Activated CD4-positive, alpha-beta T cell treated with anti-CD3 and anti-CD28 coated beads, Interleukin-2, Interleukin-4, amounts not matched to agents 100 ng/mL and 50 ng/mL, durations not matched to agents 16 hours and 8 hours (primary cell): ENCODE data around the gene LMBR1.
"Not testable (repeated sequence)": the region's sequence is repeated elsewhere in the genome, so short reads cannot be mapped to it uniquely, and the experiment has no call there.

ENCODE experiments used
- DNase-seq: peaks from one replicate; pipeline ENCODE4 v3.0.0-alpha.2; 2020; ENCODE audit warnings: low spot score

The LMBR1 gene

DNA sequence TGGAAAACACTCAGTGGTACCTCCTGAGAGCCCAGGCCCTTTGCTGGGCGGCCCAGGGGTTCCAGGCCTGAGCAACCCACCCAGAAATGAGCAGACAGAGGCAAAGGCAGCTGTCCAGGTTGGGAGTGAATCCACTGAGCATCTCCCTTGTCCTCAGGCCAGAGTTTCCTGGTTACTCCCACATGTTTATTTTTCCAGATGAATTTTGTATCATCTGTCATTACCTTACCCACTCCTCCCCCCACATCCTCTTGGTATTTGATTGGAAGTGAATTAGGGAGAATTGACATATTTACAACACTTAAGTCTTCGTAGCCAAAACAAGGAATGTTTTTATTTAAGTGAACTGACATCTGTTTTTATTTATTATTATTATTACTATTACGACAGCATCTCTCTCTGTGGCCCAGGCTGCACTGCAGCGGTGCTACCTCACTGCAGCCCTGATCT, 13.2 kb upstream of the LMBR1 start:
- no peak for DNase-seq

GRCh38 chr7:156903232-156903909, 10.4 kb upstream of the LMBR1 start:
- no peak for DNase-seq

GRCh38 chr7:156900093-156900492, 7.1 kb upstream of the LMBR1 start:
- DNase-seq, result not testable (repeated sequence)

GRCh38 chr7:156898938-156899337, 6.0 kb upstream of the LMBR1 start:
- DNase-seq, result no peak

GRCh38 chr7:156897673-156898072, 4.7 kb upstream of the LMBR1 start:
- DNase-seq, result no peak

- DNase-seq, result no peak
These were observed 3.5 kb upstream of the LMBR1 start for GRCh38 chr7:156896388-156897022.

- peak; percentile 51 for DNase-seq
These were observed 2.2 kb upstream of the LMBR1 start for GRCh38 chr7:156895024-156895780.

GRCh38 chr7:156892081-156892800, 742 bp downstream of the LMBR1 start:
- peak; percentile 48 for DNase-seq

DNA sequence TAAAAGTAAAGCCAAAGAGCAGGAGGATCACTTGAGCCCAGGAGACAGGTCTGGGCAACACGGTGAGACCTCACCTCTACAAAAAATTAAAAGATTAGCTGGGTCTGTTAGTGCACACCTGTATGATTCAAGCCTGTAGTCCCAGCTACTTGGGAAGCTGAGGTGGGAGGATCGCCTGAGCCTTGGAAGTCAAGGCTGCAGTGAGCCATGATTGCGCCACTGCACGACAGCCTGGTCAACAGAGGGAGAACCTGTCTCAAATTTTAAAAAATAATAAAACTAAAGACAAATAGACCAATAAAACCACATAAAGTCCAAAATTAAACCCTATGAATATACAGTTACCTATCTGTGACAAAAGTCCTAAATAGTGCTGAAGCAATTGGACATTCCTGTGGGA, 3.2 kb downstream of the LMBR1 start:
- DNase-seq, result no peak

DNA sequence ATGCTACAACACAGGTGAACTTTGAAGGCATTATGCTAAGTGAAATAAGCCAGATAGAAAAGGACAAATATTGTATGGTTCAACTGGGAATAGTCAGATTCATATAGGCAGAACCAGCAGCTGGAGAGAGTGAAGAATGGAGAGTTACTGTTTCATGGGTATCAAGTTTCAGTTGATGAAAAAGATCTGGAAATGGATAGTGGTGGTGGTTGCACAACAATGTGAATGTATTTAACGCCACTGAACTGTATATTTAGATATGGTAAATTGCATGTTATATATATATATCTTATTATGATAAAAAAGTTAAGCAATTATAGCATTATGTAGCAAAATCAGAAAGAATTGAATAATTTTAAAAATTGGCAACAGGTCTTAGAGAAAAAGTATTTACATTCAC, 3.9 kb downstream of the LMBR1 start:
- no peak for DNase-seq

DNA sequence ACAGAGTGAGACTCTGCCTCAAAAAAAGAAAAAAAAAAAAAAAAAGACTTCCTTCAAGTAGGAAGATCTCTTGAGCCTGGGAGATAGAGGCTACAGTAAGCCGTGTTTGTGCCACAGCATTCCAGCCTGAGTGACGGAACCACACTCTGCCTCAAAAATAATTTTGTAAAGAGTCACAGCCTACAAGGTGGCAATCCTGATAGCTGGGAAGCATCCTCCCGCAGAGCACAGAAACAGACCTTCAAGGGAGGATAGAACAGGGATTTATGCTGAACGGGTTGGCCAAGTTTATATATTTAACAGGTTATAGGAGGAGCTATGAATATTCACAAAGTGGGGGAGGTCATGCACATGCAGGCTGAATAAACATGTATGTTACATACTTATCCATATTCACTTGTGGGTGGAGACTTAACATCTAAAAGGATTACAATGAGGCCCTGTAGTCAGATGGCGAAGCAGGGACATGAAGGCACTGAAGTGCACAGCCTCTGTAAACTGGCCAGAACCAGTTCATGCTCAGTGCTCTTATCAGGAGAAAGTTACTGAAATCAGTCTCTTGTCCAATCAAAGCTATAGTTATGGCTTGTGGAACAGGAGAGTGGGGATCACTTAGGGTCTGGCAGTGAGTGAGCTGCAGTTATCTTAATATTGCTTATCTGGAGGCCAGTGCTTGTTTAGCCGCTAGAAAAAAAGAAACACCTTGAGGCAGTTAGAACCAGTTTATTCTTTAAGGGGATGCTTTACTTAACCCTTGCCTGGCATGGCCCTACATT, 6.8 kb downstream of the LMBR1 start:
- no peak for DNase-seq

DNA sequence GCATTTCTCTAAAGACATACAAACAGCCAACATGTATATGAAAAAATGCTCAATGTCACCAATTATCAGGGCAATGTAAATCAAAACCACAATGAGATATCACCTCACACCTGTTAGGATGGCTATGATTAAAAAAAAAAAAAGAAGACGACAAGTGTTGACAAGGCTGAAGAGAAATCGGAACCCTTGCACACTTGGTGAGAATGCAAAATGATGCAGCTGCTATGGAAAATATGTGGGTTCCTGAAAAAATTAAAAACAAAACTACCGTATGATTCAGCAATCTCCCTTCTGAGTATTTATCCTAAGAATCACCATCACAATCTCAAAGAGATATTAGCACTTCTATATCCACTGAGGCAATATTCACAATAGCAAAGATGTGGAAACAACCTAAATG, 11.3 kb downstream of the LMBR1 start:
- DNase-seq, result peak; percentile 49

DNA sequence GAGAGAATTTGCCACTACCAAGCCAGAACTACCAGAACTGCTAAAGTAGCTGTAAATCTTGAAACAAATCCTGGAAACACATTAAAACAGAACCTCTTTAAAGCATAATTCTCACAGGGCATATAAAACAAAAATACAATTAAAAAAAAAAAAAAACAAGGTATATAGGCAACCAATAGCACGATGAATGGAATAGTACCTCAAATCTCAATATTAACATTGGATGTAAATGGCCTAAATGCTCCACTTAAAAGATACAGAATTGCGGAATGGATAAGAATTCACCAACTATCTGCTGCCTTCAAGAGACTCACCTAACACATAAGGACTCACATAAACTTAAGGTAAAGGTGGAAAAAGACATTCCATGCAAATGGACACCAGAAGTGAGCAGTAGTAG, 17.2 kb downstream of the LMBR1 start:
- no peak for DNase-seq

DNA sequence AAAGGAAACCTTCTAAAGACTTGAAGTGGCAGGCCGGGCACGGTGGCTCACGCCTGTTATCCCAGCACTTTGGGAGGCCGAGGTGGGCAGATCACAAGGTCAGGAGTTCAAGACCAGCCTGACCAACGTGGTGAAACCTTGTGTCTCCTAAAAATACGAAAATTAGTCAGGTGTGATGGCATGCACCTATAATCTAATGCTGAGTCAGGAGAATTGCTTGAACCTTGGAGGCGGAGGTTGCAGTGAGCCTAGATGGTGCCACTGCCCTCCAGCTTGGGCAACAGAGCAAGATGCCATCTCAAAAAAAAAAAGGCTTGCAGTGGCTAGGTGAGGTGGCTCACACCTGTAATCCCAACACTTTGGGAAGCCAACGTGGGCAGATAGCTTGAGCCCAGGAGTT, 24.6 kb downstream of the LMBR1 start:
- DNase-seq, result not testable (repeated sequence)

GRCh38 chr7:156865493-156865892, 27.5 kb downstream of the LMBR1 start:
- no peak for DNase-seq

DNA sequence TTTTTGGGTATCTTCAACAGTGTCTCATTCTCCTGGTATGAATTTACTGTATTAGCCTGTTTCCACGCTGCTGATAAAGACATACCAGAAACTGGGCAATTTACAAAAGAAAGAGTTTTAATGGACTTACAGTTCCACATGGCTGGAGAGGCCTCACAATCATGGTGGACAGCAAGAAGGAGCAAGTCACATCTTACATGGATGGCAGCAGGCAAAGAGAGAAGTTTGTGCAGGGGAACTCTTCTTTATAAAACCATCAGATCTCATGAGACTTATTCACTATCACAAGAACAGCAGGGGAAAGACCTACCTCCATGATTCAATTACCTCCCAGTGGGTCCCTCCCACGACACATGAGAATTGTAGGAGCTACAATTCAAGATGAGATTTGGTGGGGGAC, 31.0 kb downstream of the LMBR1 start:
- DNase-seq, result not testable (repeated sequence)

GRCh38 chr7:156861212-156861611, 31.8 kb downstream of the LMBR1 start:
- no peak for DNase-seq

- DNase-seq, result not testable (repeated sequence)
These were observed 32.9 kb downstream of the LMBR1 start for GRCh38 chr7:156860099-156860498.

GRCh38 chr7:156858523-156858922, 34.5 kb downstream of the LMBR1 start:
- no peak for DNase-seq

GRCh38 chr7:156857757-156858156, 35.2 kb downstream of the LMBR1 start:
- no peak for DNase-seq

DNA sequence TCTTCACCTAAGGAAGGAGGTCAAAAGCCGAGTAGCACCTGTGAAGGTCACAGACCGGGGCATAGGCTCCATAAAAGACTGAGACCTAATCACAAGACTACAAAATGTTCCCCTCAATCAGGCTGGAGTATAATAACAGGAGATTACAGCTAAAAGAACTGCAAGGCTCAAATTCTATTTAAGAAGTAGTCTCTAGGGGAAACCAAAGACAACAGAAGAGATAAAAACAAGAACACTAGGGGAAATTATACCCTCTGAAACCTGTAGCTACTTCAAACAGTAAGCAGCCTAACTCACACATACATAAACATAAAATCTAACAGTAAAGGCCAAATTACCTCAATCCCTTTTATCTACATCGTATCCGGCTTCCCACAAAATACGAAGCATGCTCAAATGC, 38.3 kb downstream of the LMBR1 start:
- no peak for DNase-seq

- no peak for DNase-seq
These were observed 44.0 kb downstream of the LMBR1 start for GRCh38 chr7:156848979-156849378.
